ENCODE data around the gene BMF. TPM values are rescaled to one million over a fixed set of nuclear protein-coding genes. Genes with fewer than 3 reads are reported as not detected.
A peak's percentile ranks its signal among the peaks of the same experiment; 100 is the strongest.
"Not testable (repeated sequence)": the region's sequence is repeated elsewhere in the genome, so short reads cannot be mapped to it uniquely, and the experiment has no call there.

BMF gene
- total RNA-seq, 1 donor from 2014 or later: 376 TPM

DNA sequence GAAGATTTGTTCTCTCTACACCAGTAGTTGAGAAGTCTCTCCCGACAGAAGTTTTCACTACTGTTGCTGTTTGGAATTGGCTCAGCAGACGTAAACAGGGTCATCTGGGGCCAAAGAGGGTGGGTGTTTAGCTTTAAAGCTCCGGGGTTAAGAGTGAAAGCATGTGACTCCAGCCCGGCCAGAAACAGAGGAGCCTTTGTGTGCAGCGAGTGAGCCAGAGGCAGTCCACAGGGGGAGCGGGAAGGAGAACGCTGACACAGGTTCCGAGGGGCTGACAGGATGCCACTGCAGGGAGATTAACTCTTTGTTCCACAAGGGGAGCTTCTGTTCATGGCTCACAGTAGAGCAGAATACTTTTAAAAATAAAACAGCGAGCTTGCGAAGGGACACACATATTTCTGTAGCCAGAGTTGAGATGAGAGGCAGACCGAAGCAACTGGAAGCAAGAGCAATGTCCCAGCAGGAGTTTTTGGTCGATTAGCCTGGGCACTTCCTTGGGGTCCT lies 26.9 kb downstream of the BMF start:
- ATAC-seq (ENCODE audit: low read depth): no peak
- H3K4me3 Mint-ChIP-seq: peak overlapping the region; percentile 78
- intact Hi-C loops (cut with micrococcal nuclease): loop anchor here (1.0 to 2.0 kb wide), 5 partner anchors 12 to 36 kb away; no protein-coding TSS in a partner anchor

DNA sequence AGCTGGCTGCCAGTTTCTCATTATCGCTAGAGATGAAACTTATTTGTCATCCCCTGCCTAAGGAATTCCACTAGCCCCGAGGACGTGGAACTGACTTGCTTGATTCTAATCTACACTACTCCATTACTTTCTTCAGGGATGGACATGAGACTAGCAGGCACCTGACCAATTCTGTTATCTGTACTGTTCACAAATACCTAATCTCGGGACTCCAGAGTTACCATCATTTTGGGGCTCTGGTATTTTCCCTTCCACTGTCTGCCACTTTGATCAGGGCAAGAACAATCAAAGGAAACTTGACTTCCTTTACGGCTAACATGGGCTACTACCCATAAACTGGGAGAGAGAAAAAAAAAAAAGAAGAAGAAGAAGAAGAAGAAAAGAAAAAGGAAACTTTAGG lies 27.8 kb downstream of the BMF start:
- Mint-ChIP-seq H3K27ac (peak overlapping the region; percentile 82), H3K27me3 (no peaks in the 10 kb centered on the region), H3K4me1 (peaks cover 58% of the 10 kb centered on the region), H3K9me3 (no peaks in the 10 kb centered on the region), H3K4me3 (peak overlapping the region; percentile 52), H3K36me3 (ENCODE audit: low read depth) (no peaks in the 10 kb centered on the region)
- no peak for TF ChIP-seq CTCF (IDR thresholded peaks at IDR 0.05)
- DNase-seq (no peak), ATAC-seq (ENCODE audit: low read depth) (no peak)
- ChIA-PET POLR2A (interaction anchor here (3.5 to 20.1 kb wide), 4 partner anchors 11 to 34 kb away, joined by 27 to 504 read pairs (median 50); partner anchors contain the start of gene BMF), CTCF (interaction anchor here (1.3 to 4.8 kb wide), 2 partner anchors 25 to 35 kb away, joined by 3 to 45 read pairs; partner anchors contain the start of gene BMF)
- intact Hi-C loops (cut with micrococcal nuclease): no loop called here

More for the DNA sequence above, 26.9 kb downstream of the BMF start:
- Mint-ChIP-seq H3K36me3 (ENCODE audit: low read depth) (no peaks in the 10 kb centered on the region), H3K27ac (peak overlapping the region; percentile 89), H3K9me3 (no peaks in the 10 kb centered on the region), H3K27me3 (no peaks in the 10 kb centered on the region), H3K4me1 (peaks cover 60% of the 10 kb centered on the region)
- ChIA-PET POLR2A (interaction anchor here (0.6 to 20.1 kb wide), 8 partner anchors 8 to 35 kb away, joined by 4 to 504 read pairs (median 18); partner anchors contain the start of gene BMF), CTCF (interaction anchor here (1.1 to 4.8 kb wide), 4 partner anchors 10 to 34 kb away, joined by 3 to 45 read pairs (median 8); partner anchors contain the start of gene BMF)
- no peak for DNase-seq
- no peak for TF ChIP-seq CTCF (IDR thresholded peaks at IDR 0.05)

DNA sequence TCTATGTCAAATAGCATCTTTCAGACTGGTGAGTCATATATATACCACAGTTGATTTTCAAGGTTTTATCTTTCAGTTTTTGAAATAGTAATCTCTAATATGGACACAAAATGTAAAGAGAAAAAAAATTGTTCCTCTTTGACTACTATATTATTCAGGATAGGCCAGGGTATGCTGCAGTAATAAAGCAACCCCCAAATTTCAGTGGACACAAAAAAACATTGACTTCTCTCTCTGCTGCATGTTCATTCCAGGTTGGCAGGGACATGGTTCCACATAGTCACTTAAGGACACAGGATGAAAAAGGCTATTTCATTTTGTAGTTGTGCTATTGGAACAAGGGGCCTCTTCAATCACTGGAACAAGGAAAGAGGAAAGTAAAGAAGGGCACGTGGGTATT lies 28.6 kb downstream of the BMF start:
- DNase-seq (no peak), ATAC-seq (ENCODE audit: low read depth) (no peak)
- no peak overlapping the region for H3K4me3 Mint-ChIP-seq
- H3K27me3 Mint-ChIP-seq: no peaks in the 10 kb centered on the region
- no peak overlapping the region for H3K27ac Mint-ChIP-seq
- ChIA-PET CTCF (interaction anchor here (1.3 kb wide), 1 partner anchor 35 kb away, joined by 3 read pairs; no protein-coding TSS in a partner anchor), POLR2A (interaction anchor here (20.1 kb wide), 1 partner anchor 22 kb away, joined by 504 read pairs; the partner anchor contains the start of gene BMF)
- no peaks in the 10 kb centered on the region for H3K9me3 Mint-ChIP-seq
- peaks cover 53% of the 10 kb centered on the region for H3K4me1 Mint-ChIP-seq
- no peaks in the 10 kb centered on the region for H3K36me3 Mint-ChIP-seq (ENCODE audit: low read depth)
- intact Hi-C loops (cut with micrococcal nuclease): no loop called here
- no peak for TF ChIP-seq CTCF (IDR thresholded peaks at IDR 0.05)

DNA sequence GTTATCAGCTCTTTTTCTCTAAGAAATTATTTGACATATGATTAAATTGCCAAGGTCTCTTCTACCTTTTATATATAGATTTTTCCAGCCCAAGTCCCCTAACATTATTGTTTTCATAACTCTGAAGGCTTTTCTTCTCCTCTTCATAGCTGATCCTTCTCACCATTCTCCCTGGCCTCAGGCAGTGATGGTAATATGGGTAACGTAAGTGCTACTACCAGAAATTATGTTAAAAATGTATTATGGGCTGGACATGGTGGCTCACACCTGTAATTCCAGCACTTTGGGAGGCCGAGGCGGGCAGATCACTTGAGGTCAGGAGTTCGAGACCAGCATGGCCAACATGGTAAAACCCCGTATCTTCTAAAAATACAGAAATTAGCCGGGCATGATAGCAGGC lies 29.2 kb downstream of the BMF start:
- ATAC-seq (ENCODE audit: low read depth): no peak
- Mint-ChIP-seq H3K27ac (peak overlapping the region; percentile 61), H3K4me3 (no peak overlapping the region), H3K4me1 (peaks cover 47% of the 10 kb centered on the region), H3K27me3 (no peaks in the 10 kb centered on the region), H3K36me3 (ENCODE audit: low read depth) (no peaks in the 10 kb centered on the region), H3K9me3 (no peaks in the 10 kb centered on the region)
- TF ChIP-seq CTCF (IDR thresholded peaks at IDR 0.05): no peak
- ChIA-PET CTCF (interaction anchor here (0.9 to 1.3 kb wide), 3 partner anchors 32 to 34 kb away, joined by 3 read pairs; no protein-coding TSS in a partner anchor), POLR2A (interaction anchor here (20.1 kb wide), 1 partner anchor 23 kb away, joined by 504 read pairs; the partner anchor contains the start of gene BMF)
- no peak for DNase-seq
- intact Hi-C loops (cut with micrococcal nuclease): no loop called here

DNA sequence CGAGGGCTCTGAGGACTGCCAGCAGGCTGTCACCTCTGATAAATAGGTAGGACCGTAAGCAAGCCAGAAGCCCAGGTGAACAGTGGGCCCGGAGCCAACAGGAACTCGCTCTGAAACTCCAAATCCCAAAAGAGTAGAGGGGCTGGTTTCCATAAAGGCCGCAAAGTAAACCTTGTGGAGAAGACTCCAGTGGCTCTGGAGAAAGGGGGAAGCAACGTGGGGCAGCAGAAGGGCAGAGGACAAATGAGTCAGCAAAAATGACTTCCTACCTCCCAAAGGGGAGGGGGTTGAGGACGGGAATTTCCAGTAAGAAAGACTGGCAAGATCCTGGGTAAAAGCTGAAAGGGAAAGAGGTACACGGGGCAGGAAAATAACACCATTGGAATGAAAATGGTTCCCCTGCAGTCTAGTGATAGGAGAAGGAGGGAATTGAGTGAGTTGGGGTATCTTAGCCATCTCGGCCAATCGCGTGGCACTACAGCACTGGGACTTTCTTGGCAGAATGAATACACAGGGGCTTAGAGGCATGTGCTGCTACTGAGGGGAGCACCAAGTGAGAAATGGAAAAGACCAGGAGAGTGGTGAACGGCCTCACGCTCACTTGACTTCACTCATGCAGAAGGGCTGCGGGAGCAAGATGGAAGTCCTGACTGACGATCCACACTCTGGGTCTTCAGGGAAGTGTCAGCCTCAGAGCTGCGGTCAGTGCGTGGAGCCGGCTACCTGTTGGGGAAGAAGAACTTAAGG lies 33.2 kb downstream of the BMF start:
- Mint-ChIP-seq H3K9me3 (no peaks in the 10 kb centered on the region), H3K4me3 (no peak overlapping the region), H3K27me3 (no peaks in the 10 kb centered on the region), H3K4me1 (peaks cover 21% of the 10 kb centered on the region), H3K36me3 (ENCODE audit: low read depth) (no peaks in the 10 kb centered on the region), H3K27ac (peak overlapping the region; percentile 50)
- DNase-seq (no peak), ATAC-seq (ENCODE audit: low read depth) (no peak)
- POLR2A ChIA-PET: interaction anchor here (0.9 to 20.1 kb wide), 2 partner anchors 27 to 28 kb away, joined by 3 to 504 read pairs; partner anchors contain the start of gene BMF
- TF ChIP-seq CTCF (IDR thresholded peaks at IDR 0.05): no peak
- CTCF ChIA-PET: no interaction called here
- intact Hi-C loops (cut with micrococcal nuclease): no loop called here

- DNase-seq; intact Hi-C loops (cut with micrococcal nuclease); H3K36me3 Mint-ChIP-seq (ENCODE audit: low read depth); H3K27me3 Mint-ChIP-seq; H3K4me3 Mint-ChIP-seq; H3K9me3 Mint-ChIP-seq; H3K27ac Mint-ChIP-seq; ATAC-seq (ENCODE audit: low read depth): not testable (repeated sequence)
- ChIA-PET POLR2A (interaction anchor here (1.1 to 20.1 kb wide), 3 partner anchors 8 to 28 kb away, joined by 8 to 504 read pairs (median 10); partner anchors contain the start of gene BMF), CTCF (interaction anchor here (0.8 to 1.5 kb wide), 2 partner anchors 24 to 30 kb away, joined by 3 to 6 read pairs; no protein-coding TSS in a partner anchor)
- peaks cover 22% of the 10 kb centered on the region for H3K4me1 Mint-ChIP-seq
Observed at GRCh38 chr15:40074656-40075055, 34.0 kb downstream of the BMF start.
